Mammary epithelial cell (primary cell): ENCODE results near the gene GALNT17.

Experiments
- EZH2 ChIP-seq: IDR thresholded peaks from 2 replicates; pipeline ENCODE4 v1.6.1; 2012; ENCODE audit warnings: low read length, inconsistent platforms, borderline replicate concordance
- TF ChIP-seq, protein P1 (sequence below), 2 donors: IDR thresholded peaks in 1 of 2; conservative IDR thresholded peaks in 1 of 2; 2 replicates each; pipeline ENCODE4 v1.5.1; 2011 to 2012; ENCODE audit warnings: inconsistent platforms in 2 of 2, low read length in 2 of 2, mild to moderate bottlenecking in 2 of 2, control low read depth in 1 of 2, low read depth in 1 of 2; ENCODE audit not compliant: insufficient read depth in 1 of 2; ENCODE audit errors: extremely low read depth in 1 of 2

DNA sequence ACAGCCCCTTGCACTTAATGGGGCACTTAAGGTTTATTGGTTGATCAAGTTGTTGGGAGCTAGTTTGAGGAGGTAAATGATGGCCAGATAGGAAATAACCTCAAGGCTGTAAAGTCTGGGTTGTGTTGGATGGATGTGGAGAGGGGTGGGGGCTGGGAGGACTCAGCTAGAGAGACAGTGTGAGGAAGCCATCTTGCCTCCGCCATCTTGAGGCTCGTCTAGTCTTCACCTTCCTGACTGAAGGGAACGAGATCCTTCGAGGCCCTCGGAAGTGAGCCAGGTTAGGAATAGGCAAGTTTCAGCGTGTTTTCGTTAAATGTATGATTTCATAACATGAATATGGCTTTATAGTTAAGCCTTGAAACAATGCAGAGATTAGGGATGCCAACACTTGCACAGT lies 5.5 kb downstream of the GALNT17 start:
- TF ChIP-seq, protein P1, sequence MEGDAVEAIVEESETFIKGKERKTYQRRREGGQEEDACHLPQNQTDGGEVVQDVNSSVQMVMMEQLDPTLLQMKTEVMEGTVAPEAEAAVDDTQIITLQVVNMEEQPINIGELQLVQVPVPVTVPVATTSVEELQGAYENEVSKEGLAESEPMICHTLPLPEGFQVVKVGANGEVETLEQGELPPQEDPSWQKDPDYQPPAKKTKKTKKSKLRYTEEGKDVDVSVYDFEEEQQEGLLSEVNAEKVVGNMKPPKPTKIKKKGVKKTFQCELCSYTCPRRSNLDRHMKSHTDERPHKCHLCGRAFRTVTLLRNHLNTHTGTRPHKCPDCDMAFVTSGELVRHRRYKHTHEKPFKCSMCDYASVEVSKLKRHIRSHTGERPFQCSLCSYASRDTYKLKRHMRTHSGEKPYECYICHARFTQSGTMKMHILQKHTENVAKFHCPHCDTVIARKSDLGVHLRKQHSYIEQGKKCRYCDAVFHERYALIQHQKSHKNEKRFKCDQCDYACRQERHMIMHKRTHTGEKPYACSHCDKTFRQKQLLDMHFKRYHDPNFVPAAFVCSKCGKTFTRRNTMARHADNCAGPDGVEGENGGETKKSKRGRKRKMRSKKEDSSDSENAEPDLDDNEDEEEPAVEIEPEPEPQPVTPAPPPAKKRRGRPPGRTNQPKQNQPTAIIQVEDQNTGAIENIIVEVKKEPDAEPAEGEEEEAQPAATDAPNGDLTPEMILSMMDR (conservative IDR thresholded peaks at IDR 0.05 in 1 of 2, IDR thresholded peaks at IDR 0.05 in 1 of 2; ENCODE audit: extremely low read depth in 1 of 2, insufficient read depth in 1 of 2, low read depth in 1 of 2, low read length in 2 of 2), result no peak
- no peak for TF ChIP-seq EZH2
